Measurements from ENCODE around the gene MAGI3. TPM values are rescaled to one million over a fixed set of nuclear protein-coding genes. Genes with fewer than 3 reads are reported as not detected.
"Not testable (repeated sequence)": the region's sequence is repeated elsewhere in the genome, so short reads cannot be mapped to it uniquely, and the experiment has no call there.

MAGI3 gene
- total RNA-seq, 4 donors from 2014 or later: 7.6 to 19.3 (median 15.6) TPM

DNA sequence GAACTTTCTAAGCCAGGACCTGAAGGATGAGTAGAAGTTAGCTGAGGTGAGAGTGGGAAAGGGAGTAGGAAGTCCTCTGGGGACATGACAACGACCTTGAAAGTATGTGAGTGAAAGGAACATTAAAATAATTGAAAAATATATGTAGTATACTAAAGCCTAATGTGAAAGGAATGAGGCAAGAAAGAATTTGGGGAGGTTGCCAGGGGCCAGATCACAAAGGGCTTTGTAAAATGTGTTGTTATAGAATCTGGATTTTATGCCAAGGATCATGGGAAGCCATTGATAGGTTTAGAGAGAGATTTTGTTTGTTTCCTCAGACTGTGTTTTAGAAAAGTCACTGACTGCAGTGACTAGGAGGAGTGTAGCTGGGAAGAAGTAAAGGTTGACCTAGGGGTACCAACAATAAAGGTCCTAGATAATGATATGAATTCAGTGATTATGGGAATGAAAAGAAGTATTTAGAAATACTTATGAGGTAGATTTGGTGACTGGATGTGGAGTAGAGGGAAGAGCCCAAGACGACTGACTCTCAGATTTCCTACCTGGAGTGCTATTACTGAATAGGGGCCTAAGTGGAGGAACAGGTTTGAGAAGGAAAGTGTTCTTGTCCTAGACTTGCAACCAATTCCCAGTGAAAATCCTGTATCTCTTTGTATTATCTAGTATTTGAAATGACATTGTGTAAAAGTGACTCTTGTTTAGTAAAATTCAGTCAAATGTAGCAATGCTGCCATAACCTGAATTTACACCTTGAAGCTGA, 189.1 kb downstream of the MAGI3 start:
- ATAC-seq (ENCODE audit: low FRiP score) (no peak), DNase-seq (ENCODE audit: low spot score) (no peak)
- TF ChIP-seq CTCF (IDR thresholded peaks at IDR 0.05): no peak

DNA sequence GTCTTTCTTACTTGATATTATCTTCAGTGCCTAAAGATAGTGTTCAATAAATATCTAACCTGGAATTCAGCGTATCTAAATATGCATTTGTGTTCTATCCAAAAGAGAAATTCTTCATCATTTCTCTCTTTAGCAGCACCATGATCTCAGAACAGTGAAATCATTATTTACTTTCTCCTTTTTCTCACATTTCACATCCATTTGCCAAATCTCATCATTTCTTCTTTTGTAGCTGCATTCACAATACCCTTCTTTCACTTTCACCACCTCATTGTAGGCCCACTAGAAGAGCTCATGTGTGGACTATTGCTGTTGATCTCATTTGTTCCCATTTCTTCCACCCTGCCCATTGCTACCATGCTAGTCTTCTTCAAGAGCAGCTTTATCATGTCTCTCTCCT, 191.0 kb downstream of the MAGI3 start:
- DNase-seq (ENCODE audit: low spot score): no peak
- TF ChIP-seq CTCF (IDR thresholded peaks at IDR 0.05): no peak
- no peak for ATAC-seq (ENCODE audit: low FRiP score)

DNA sequence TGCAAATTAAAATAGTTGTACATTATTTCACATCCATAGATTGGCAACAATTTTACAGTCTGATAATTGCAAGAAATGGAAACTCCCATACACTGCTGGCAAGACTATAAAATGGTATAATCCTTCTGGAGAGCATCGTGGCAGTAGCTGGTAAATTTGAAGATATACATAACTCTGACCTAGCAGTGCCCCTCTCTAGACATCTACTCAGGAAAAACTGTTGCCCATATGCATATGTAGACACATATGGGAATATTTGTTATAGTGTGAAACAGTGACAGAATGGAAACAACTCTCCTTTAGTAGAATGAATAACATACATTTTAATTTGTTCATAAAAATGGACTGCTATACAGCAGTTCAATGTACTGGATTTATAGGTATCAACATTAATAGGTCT, 191.8 kb downstream of the MAGI3 start:
- ATAC-seq (ENCODE audit: low FRiP score) (no peak), DNase-seq (ENCODE audit: low spot score) (no peak)
- no peak for TF ChIP-seq CTCF (IDR thresholded peaks at IDR 0.05)

GRCh38 chr1:113587475-113587874, 197.2 kb downstream of the MAGI3 start:
- no peak for TF ChIP-seq CTCF (IDR thresholded peaks at IDR 0.05)
- DNase-seq (ENCODE audit: low spot score) (no peak), ATAC-seq (ENCODE audit: low FRiP score) (no peak)

- DNase-seq (ENCODE audit: low spot score) (no peak), ATAC-seq (ENCODE audit: low FRiP score) (no peak)
- no peak for TF ChIP-seq CTCF (IDR thresholded peaks at IDR 0.05)
These were observed 201.9 kb downstream of the MAGI3 start for GRCh38 chr1:113592230-113592629.

- ATAC-seq (ENCODE audit: low FRiP score): no peak
These were observed 203.4 kb downstream of the MAGI3 start for GRCh38 chr1:113593550-113594297.

GRCh38 chr1:113604466-113604865, 214.2 kb downstream of the MAGI3 start:
- ATAC-seq (ENCODE audit: low FRiP score): not testable (repeated sequence)

More at GRCh38 chr1:113593550-113594297, 203.4 kb downstream of the MAGI3 start:
- no peak for DNase-seq (ENCODE audit: low spot score)
- no peak for TF ChIP-seq CTCF (IDR thresholded peaks at IDR 0.05)

More at GRCh38 chr1:113604466-113604865, 214.2 kb downstream of the MAGI3 start:
- not testable (repeated sequence) for DNase-seq (ENCODE audit: low spot score)
